Stomach smooth muscle (tissue), 2 donors: Measurements from ENCODE around the gene RPS15A.

Experiments used
- H3K27ac ChIP-seq: one replicate; pipeline ENCODE4 v1.7.0; 2013; ENCODE audit warnings: mild to moderate bottlenecking, low read length, inconsistent platforms
- H3K27me3 ChIP-seq, 2 donors: one replicate each; pipeline ENCODE4 v1.7.0; 2013; ENCODE audit warnings: low read length in 2 of 2; ENCODE audit not compliant: insufficient read depth in 2 of 2, control insufficient read depth in 1 of 2
- H3K36me3 ChIP-seq, 2 donors: one replicate each; pipeline ENCODE4 v1.7.0; 2013; ENCODE audit warnings: low read length in 2 of 2; ENCODE audit not compliant: control insufficient read depth in 2 of 2, insufficient read depth in 2 of 2
- H3K4me1 ChIP-seq: one replicate; pipeline ENCODE4 v1.7.0; 2013; ENCODE audit warnings: low read length; ENCODE audit not compliant: control insufficient read depth, insufficient read depth
- H3K4me3 ChIP-seq, 2 donors: one replicate each; pipeline ENCODE4 v1.7.0; 2013; ENCODE audit warnings: low read length in 2 of 2
- H3K9ac ChIP-seq, 2 donors: one replicate each; pipeline ENCODE4 v1.7.0; 2013; ENCODE audit warnings: low read length in 2 of 2, mild to moderate bottlenecking in 1 of 2
- H3K9me3 ChIP-seq, 2 donors: one replicate each; pipeline ENCODE4 v1.7.0; 2013; ENCODE audit warnings: low read length in 2 of 2; ENCODE audit not compliant: control insufficient read depth in 2 of 2
- donor health status: healthy.
- donor health status: Pancreatic carcinoma.

RPS15A gene

DNA sequence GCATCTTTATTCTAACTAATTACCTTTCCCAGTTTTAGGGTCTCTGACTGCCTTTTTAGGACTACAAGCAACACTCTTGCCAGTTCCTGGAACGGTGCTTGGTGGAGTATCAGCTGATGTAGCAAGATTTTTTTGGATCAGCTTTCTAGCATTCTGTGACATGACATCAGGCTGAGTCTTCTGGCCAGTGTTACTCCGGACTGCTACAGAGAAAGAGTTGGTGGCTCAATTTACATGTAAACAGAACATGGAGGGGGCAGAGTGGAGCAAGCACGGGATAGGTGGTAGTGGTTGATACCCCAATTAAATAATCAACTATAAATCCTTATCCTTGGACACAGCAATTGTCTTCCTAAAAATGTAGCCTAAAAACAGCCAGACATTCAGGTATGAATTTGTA lies 21.8 kb upstream of the RPS15A start:
- no peaks in the 10 kb centered on the region for H3K27me3 ChIP-seq
- no peaks in the 10 kb centered on the region for H3K4me1 ChIP-seq
- no peaks in the 10 kb centered on the region for H3K9me3 ChIP-seq
- H3K36me3 ChIP-seq, result peaks cover 39 to 51% of the 10 kb centered on the region in 2 donors
- no peak overlapping the region for H3K9ac ChIP-seq
- no peak overlapping the region for H3K27ac ChIP-seq
- no peak overlapping the region for H3K4me3 ChIP-seq

DNA sequence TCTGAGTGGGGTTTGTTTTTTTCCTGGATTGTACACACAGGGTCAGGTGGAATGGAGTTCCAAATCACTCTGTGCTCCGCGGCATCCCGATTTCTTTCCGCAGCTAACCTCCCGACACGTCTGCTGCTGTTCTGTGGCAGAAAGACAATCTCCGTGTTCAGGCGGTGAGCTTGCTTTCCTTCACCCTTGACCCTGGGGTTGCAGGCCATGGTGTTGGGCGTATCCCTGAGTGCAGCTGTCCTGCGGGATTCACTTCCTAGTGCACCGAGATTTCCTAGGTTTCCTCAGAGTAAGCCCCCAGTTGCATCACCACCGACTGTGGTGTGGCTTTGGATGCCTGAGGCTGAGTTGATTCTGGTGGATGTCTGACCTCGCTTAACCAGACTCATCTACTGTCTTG lies 19.0 kb upstream of the RPS15A start:
- peaks cover 31 to 34% of the 10 kb centered on the region in 2 donors for H3K36me3 ChIP-seq
- no peak overlapping the region for H3K4me3 ChIP-seq
- H3K9ac ChIP-seq, result no peak overlapping the region
- H3K27me3 ChIP-seq, result no peaks in the 10 kb centered on the region
- no peaks in the 10 kb centered on the region for H3K4me1 ChIP-seq
- H3K9me3 ChIP-seq, result no peaks in the 10 kb centered on the region
- no peak overlapping the region for H3K27ac ChIP-seq

DNA sequence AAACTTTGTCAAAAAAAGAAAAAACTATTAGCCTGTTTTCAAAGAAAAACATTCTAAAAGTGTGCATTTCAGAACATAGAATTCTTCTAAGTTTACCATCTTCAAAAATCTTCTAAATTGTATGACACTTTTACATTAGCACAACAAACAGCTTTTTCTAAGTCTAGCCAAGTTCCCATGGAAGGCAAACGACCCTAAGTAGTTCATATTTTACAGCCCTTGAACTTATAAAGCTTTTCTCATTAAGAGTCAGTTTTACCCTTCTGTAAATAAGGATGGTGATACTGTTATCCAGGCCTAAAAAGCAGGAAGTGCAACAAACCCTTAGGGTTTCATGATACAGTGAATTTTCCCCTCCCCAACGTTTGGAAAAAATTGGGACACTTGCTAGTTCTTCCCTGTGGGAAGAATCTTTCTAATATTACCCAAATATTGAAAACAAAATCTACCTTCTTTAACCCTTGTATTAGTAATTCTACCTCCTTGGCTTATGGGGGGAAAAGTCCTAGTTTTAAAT lies 15.2 kb upstream of the RPS15A start:
- no peak overlapping the region for H3K9ac ChIP-seq
- H3K4me1 ChIP-seq, result peaks cover 8% of the 10 kb centered on the region
- peaks cover 18% of the 10 kb centered on the region in 2 donors for H3K36me3 ChIP-seq
- no peak overlapping the region for H3K4me3 ChIP-seq
- no peaks in the 10 kb centered on the region for H3K9me3 ChIP-seq
- H3K27me3 ChIP-seq, result no peaks in the 10 kb centered on the region
- no peak overlapping the region for H3K27ac ChIP-seq

DNA sequence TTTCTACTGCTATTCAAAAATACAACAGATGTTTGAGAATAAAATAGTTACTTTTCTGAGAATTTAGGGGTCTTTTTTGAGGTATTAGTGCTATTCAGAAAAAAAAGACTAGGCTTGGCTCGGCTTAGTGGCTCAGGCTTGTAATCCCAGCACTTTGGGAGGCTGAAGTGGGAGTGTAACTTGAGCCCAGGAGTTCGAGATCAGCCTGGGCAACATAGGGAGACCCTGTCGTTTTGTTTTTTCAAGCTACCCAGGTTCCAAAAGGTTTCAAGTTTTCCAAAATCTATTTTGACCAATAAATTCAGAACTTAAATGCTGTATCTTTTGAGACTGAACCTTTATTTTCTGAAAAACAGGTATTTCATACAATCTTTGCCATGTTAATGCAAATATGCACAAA lies 14.4 kb upstream of the RPS15A start:
- Histone ChIP-seq H3K27ac (no peak overlapping the region), H3K4me3 (no peak overlapping the region), H3K9ac (no peak overlapping the region), H3K36me3 (peaks cover 16% of the 10 kb centered on the region in 2 donors), H3K9me3 (no peaks in the 10 kb centered on the region), H3K27me3 (no peaks in the 10 kb centered on the region), H3K4me1 (peaks cover 14% of the 10 kb centered on the region)

DNA sequence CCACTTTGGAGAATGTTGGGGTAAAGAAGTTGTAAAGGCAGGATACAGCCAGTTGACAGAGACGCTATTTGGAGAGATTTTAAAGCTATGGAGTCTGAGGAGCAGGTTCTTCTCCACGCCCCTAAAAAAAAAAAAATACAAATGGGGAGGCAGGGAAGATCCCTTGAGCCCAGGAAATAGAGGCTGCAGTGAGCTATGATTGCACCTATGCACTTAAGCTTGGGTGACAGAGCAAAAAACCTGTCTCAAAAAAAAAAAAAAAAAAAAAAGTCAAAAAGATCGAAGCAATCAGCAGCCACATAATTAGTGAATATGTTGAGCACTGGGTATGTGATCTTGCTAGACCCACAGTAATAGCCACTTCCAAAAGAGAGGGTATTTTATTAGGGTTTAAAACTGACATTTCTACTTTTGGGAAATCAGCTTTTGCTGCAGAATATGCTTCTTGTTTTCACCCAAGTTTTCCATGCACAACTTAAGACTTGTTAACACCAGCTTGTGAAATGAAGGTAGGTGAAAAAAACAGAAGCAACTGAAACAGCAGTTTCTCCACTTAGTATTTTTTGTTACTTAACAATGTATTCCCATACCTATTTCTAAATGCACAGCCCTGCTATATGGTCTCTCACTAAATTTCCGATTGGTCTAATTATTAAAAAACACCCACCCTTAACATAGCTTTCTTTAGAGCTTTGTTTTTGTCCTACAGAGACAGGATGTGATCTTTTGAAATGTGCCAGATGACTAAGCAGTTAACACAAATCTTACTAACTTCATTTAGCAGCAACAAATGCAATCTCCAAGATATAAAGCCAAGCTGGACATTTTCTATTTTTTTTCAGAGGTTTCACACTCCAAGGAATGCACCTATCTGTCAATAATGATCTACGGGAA lies 13.7 kb upstream of the RPS15A start:
- H3K27me3 ChIP-seq, result no peaks in the 10 kb centered on the region
- H3K9me3 ChIP-seq, result no peaks in the 10 kb centered on the region
- H3K4me1 ChIP-seq, result peaks cover 14% of the 10 kb centered on the region
- peaks cover 9% of the 10 kb centered on the region in 2 donors for H3K36me3 ChIP-seq
- no peak overlapping the region for H3K4me3 ChIP-seq
- no peak overlapping the region for H3K27ac ChIP-seq
- H3K9ac ChIP-seq, result no peak overlapping the region

DNA sequence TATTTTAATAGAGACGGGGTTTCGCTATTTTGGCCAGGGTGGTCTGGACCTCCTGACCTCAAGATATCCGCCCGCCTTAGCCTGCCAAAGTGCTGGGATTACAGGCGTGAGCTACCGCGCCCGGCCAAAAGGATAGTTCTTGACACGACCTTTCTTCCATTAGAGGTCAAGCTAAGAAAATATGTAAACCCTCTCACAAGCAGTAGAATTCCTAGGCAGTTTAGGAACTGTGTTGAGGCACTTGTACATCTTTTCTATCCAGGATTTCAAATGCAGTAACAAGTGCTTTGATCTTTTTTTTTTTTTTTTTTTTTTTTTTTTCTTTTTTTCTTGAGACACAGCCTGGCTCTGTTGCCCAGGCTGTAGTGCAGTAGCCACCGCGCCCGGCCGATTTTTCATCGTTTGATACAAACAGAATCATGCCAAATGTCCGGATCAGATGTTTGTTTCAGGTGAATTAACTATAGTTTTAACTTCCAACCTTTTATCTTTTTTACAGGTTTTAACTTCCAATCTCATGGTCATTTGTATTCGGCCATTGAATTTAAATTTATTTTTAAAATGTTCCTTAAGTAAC lies 12.7 kb upstream of the RPS15A start:
- no peak overlapping the region for H3K4me3 ChIP-seq
- no peaks in the 10 kb centered on the region for H3K27me3 ChIP-seq
- peak overlapping the region; percentile 86 for H3K27ac ChIP-seq
- H3K36me3 ChIP-seq, result peaks cover under 1 to 6% of the 10 kb centered on the region in 2 donors
- no peaks in the 10 kb centered on the region for H3K9me3 ChIP-seq
- peaks cover 14% of the 10 kb centered on the region for H3K4me1 ChIP-seq
- H3K9ac ChIP-seq, result no peak overlapping the region

DNA sequence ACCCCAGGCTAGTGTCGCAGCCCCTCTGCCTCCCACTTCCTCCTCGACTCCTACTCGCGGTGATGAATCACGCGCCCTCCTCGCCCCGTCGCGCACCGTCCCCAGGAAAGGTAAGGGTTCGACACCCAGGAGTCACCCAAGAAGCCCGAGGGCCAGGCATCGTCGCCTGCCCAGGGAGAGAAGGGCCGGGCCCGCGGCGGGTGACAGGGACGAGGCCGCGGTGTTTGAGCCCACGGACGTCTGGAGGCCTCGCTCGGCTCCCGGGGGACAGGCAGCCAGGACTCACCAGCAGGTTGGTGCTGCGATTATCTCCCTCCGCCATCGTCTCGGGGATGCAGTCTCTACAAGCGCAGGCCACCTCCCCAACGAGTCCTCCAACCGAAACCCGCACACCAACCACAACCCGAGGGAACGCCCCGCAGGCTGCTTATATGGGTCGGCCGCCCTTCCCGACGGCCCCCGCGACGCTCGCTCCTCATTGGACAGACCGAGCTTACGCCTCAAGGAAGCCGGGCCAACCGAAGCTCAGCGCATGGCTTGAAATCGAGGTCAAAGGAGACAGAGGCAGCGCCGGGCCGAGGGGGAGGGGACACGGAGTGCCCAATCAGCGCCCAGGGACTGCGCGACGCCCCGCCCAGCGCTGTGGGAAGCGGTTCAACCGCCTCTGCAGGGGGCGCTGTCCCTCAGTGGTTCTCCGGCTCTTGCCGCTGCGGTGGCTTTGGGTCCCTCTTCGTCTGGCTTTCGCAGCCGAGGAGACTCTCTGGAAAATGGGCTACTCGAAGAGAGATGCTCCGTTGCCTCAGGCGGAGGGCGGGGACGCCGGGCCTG lies 11.2 kb upstream of the RPS15A start, which contains the start of gene ARL6IP1:
TSS of gene ARL6IP1 (minus strand) at position 405 of the 828 bp plus-strand sequence. CDS start at position 322, 83 bp downstream.
- H3K4me3 ChIP-seq, result peak within 1 kb of the TSS; percentile 91 to 92

DNA sequence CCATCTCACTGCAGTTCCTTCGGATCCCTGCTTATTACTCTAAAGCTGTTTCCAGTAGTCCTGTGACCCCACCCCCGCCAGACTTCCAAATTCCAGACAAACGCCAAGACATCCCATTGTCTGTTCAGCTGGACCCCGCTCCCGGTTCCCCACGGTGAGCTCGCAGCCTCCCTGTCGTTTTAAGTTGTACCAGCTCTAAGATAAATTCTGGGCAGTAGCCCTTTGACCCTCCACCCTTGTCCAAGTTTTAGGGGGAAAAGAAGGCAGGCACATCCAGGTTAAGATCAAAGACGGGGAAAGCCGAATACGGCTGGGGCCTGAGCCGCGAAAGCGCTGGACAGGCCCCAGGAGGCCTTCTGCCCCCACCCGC lies 10.6 kb upstream of the RPS15A start:
- H3K4me3 ChIP-seq, result peak overlapping the region; percentile 86 to 92
- H3K27ac ChIP-seq, result peak overlapping the region; percentile 86
- no peaks in the 10 kb centered on the region for H3K9me3 ChIP-seq
- H3K27me3 ChIP-seq, result no peaks in the 10 kb centered on the region
- H3K36me3 ChIP-seq, result peaks cover 4 to 8% of the 10 kb centered on the region in 2 donors
- peaks cover 14% of the 10 kb centered on the region for H3K4me1 ChIP-seq
- peak overlapping the region; percentile 90 to 91 for H3K9ac ChIP-seq

More for the DNA sequence above, 11.2 kb upstream of the RPS15A start, which contains the start of gene ARL6IP1:
- Histone ChIP-seq H3K9ac (peak within 1 kb of the TSS; percentile 90 to 91), H3K27me3 (no peaks in the 10 kb centered on the region), H3K27ac (peak within 1 kb of the TSS; percentile 86), H3K4me1 (peaks cover 14% of the 10 kb centered on the region), H3K36me3 (peaks cover 1 to 2% of the 10 kb centered on the region in 2 donors), H3K9me3 (no peaks in the 10 kb centered on the region)

DNA sequence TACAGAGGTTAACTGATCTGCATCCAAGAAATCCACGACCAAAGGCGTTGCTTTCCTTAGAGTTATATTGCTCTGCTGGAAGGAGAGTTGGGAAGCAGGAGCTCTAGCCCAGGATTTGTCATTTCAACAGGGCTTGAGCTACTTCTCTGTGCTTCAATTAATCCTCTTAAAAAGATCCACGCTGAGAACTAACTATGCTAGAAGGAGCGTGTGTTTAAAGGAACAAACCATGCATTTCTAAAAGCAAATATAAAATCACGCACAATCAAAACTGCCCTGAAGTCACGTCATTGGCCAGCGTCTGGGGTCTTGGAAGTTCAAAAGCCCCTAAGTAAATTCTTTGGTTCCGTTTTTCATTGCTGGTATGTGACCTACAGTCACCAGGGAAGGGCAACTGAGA lies 10.2 kb upstream of the RPS15A start:
- peak overlapping the region; percentile 90 to 91 for H3K9ac ChIP-seq
- no peaks in the 10 kb centered on the region for H3K9me3 ChIP-seq
- H3K4me3 ChIP-seq, result peak overlapping the region; percentile 86 to 92
- H3K27ac ChIP-seq, result peak overlapping the region; percentile 86
- peaks cover 14% of the 10 kb centered on the region for H3K4me1 ChIP-seq
- H3K36me3 ChIP-seq, result peaks cover 4 to 11% of the 10 kb centered on the region in 2 donors
- H3K27me3 ChIP-seq, result no peaks in the 10 kb centered on the region

DNA sequence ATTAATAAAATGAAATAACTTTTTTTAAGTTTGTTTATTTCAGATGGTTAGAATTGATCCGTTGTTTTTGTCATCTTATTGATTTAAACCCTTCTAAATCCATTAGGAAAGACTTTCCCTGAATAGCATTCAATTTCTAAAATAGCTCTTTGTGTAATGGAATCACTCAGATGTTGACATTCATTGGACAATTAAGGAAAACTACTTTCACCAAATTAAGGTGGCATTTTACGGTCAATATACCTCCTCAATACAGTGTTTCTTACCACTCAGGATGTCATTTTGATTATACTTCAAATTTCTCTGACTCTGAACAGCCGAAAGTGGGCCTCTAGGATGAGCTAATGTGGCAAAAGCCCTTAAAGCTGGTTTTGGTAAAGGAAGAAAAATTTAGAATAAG lies 9.4 kb upstream of the RPS15A start:
- Histone ChIP-seq H3K9ac (peak overlapping the region in 1 of 2 donors; percentile 91), H3K4me1 (peaks cover 14% of the 10 kb centered on the region), H3K27me3 (no peaks in the 10 kb centered on the region), H3K4me3 (no peak overlapping the region), H3K9me3 (no peaks in the 10 kb centered on the region), H3K27ac (no peak overlapping the region), H3K36me3 (peaks cover 5 to 12% of the 10 kb centered on the region in 2 donors)
